Hepatocyte (in vitro differentiated cells): ENCODE measurements around the gene FIBP.
"Not testable (repeated sequence)": the region's sequence is repeated elsewhere in the genome, so short reads cannot be mapped to it uniquely, and the experiment has no call there.

Experiments
- EZH2 ChIP-seq: fragments of 200-600 bp; sonication (generic); IDR thresholded peaks from 2 replicates; pipeline ENCODE4 v1.6.1; 2016; ENCODE audit warnings: antibody characterized with exemption, mild to moderate bottlenecking, borderline replicate concordance
- TF ChIP-seq, protein P1 (sequence below): fragments of 200-600 bp; sonication (generic); IDR thresholded peaks from 2 replicates; pipeline ENCODE4 v1.5.1; 2016; ENCODE audit warnings: antibody characterized with exemption, mild to moderate bottlenecking; ENCODE audit not compliant: poor library complexity

DNA sequence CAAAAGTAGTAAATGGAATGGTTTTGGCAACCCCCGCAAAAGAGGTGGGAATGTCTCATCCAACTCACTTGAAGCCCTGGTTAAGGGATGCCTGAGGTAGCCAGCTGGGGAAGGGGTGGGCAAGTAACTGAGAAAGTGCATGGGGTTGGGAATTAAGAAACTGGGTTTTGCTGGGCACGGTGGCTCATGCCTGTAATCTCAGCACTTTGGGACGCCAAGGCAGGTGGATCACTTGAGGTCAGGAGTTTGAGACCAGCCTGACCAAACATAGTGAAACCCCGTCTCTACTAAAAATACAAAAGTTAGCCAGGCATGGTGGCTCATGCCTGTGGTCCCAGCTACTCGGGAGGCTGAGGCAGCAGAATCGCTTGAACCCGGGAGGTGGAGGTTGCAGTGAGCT, 39.6 kb downstream of the FIBP start:
- TF ChIP-seq, protein P1, sequence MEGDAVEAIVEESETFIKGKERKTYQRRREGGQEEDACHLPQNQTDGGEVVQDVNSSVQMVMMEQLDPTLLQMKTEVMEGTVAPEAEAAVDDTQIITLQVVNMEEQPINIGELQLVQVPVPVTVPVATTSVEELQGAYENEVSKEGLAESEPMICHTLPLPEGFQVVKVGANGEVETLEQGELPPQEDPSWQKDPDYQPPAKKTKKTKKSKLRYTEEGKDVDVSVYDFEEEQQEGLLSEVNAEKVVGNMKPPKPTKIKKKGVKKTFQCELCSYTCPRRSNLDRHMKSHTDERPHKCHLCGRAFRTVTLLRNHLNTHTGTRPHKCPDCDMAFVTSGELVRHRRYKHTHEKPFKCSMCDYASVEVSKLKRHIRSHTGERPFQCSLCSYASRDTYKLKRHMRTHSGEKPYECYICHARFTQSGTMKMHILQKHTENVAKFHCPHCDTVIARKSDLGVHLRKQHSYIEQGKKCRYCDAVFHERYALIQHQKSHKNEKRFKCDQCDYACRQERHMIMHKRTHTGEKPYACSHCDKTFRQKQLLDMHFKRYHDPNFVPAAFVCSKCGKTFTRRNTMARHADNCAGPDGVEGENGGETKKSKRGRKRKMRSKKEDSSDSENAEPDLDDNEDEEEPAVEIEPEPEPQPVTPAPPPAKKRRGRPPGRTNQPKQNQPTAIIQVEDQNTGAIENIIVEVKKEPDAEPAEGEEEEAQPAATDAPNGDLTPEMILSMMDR = not testable (repeated sequence)
- TF ChIP-seq EZH2 = not testable (repeated sequence)
